Measurements from ENCODE around the gene CYP2C9. TPM values are rescaled to one million over a fixed set of nuclear protein-coding genes. Genes with fewer than 3 reads are reported as not detected.
A peak's percentile ranks its signal among the peaks of the same experiment; 100 is the strongest.
"Not testable (repeated sequence)": the region's sequence is repeated elsewhere in the genome, so short reads cannot be mapped to it uniquely, and the experiment has no call there.

The CYP2C9 gene
- not detected in 2 replicates for total RNA-seq (2014; rRNA removed; shearing (Covaris generic))

- H3K9me3 ChIP-seq (replicated peaks), result no peaks in the 10 kb centered on the region
- no peaks in the 10 kb centered on the region for H3K36me3 ChIP-seq
- no peak within 1 kb of the TSS for H3K4me3 ChIP-seq
- no peaks in the 10 kb centered on the region for H3K27me3 ChIP-seq (replicated peaks)
- no peaks in the 10 kb centered on the region for H3K4me1 ChIP-seq (replicated peaks)
- H3K27ac ChIP-seq, result no peak within 1 kb of the TSS
- no peak for DNase-seq (ENCODE audit: low read depth in 1 of 2, low spot score in 2 of 2)
Observed at GRCh38 chr10:94938383-94938782, at the start of gene CYP2C9. Gene CYP2C9, plus strand, starts transcription at chr10:94938658. Its CDS starts 25 bp downstream, at chr10:94938683.

GRCh38 chr10:94889123-94889522, 49.3 kb upstream of the CYP2C9 start:
- Histone ChIP-seq H3K27me3 (replicated peaks) (no peaks in the 10 kb centered on the region), H3K27ac (no peak overlapping the region), H3K9me3 (replicated peaks) (no peaks in the 10 kb centered on the region), H3K4me3 (no peak overlapping the region), H3K36me3 (no peaks in the 10 kb centered on the region), H3K4me1 (replicated peaks) (no peaks in the 10 kb centered on the region)
- no peak for DNase-seq (ENCODE audit: low read depth in 1 of 2, low spot score in 2 of 2)

GRCh38 chr10:94890264-94891022, 48.0 kb upstream of the CYP2C9 start:
- H3K4me3 ChIP-seq, result no peak overlapping the region
- DNase-seq (ENCODE audit: low read depth in 1 of 2, low spot score in 2 of 2), result no peak
- H3K36me3 ChIP-seq, result no peaks in the 10 kb centered on the region
- H3K4me1 ChIP-seq (replicated peaks), result no peaks in the 10 kb centered on the region
- H3K27ac ChIP-seq, result no peak overlapping the region
- H3K9me3 ChIP-seq (replicated peaks), result no peaks in the 10 kb centered on the region
- H3K27me3 ChIP-seq (replicated peaks), result no peaks in the 10 kb centered on the region

- not testable (repeated sequence) for H3K27ac ChIP-seq; H3K4me1 ChIP-seq (replicated peaks); H3K27me3 ChIP-seq (replicated peaks); DNase-seq (ENCODE audit: low read depth in 1 of 2, low spot score in 2 of 2); H3K9me3 ChIP-seq (replicated peaks); H3K4me3 ChIP-seq; H3K36me3 ChIP-seq
Observed at GRCh38 chr10:94898414-94898813, 40.0 kb upstream of the CYP2C9 start.

GRCh38 chr10:94902080-94902479, 36.4 kb upstream of the CYP2C9 start:
- H3K9me3 ChIP-seq (replicated peaks), result no peaks in the 10 kb centered on the region
- H3K4me3 ChIP-seq, result no peak overlapping the region
- no peaks in the 10 kb centered on the region for H3K27me3 ChIP-seq (replicated peaks)
- H3K27ac ChIP-seq, result no peak overlapping the region
- no peaks in the 10 kb centered on the region for H3K4me1 ChIP-seq (replicated peaks)
- DNase-seq (ENCODE audit: low read depth in 1 of 2, low spot score in 2 of 2), result no peak
- H3K36me3 ChIP-seq, result no peaks in the 10 kb centered on the region

GRCh38 chr10:94902570-94902969, 35.9 kb upstream of the CYP2C9 start:
- Histone ChIP-seq H3K4me1 (replicated peaks) (no peaks in the 10 kb centered on the region), H3K27ac (no peak overlapping the region), H3K9me3 (replicated peaks) (no peaks in the 10 kb centered on the region), H3K27me3 (replicated peaks) (no peaks in the 10 kb centered on the region), H3K4me3 (no peak overlapping the region), H3K36me3 (no peaks in the 10 kb centered on the region)
- DNase-seq (ENCODE audit: low read depth in 1 of 2, low spot score in 2 of 2), result no peak

GRCh38 chr10:94904506-94905148, 33.8 kb upstream of the CYP2C9 start:
- DNase-seq (ENCODE audit: low read depth in 1 of 2, low spot score in 2 of 2); H3K36me3 ChIP-seq; H3K4me1 ChIP-seq (replicated peaks); H3K9me3 ChIP-seq (replicated peaks); H3K27me3 ChIP-seq (replicated peaks); H3K27ac ChIP-seq; H3K4me3 ChIP-seq: not testable (repeated sequence)

GRCh38 chr10:94916423-94916822, 22.0 kb upstream of the CYP2C9 start:
- no peaks in the 10 kb centered on the region for H3K4me1 ChIP-seq (replicated peaks)
- no peaks in the 10 kb centered on the region for H3K36me3 ChIP-seq
- no peaks in the 10 kb centered on the region for H3K27me3 ChIP-seq (replicated peaks)

GRCh38 chr10:94936721-94937120, 1.7 kb upstream of the CYP2C9 start:
- Histone ChIP-seq H3K27me3 (replicated peaks) (no peaks in the 10 kb centered on the region), H3K36me3 (no peaks in the 10 kb centered on the region), H3K27ac (no peak overlapping the region), H3K9me3 (replicated peaks) (no peaks in the 10 kb centered on the region), H3K4me1 (replicated peaks) (no peaks in the 10 kb centered on the region), H3K4me3 (no peak overlapping the region)
- DNase-seq (ENCODE audit: low read depth in 1 of 2, low spot score in 2 of 2), result no peak

More at GRCh38 chr10:94916423-94916822, 22.0 kb upstream of the CYP2C9 start:
- Histone ChIP-seq H3K9me3 (replicated peaks) (no peaks in the 10 kb centered on the region), H3K27ac (no peak overlapping the region), H3K4me3 (no peak overlapping the region)
- DNase-seq (ENCODE audit: low read depth in 1 of 2, low spot score in 2 of 2), result no peak

- not testable (repeated sequence) for H3K4me1 ChIP-seq (replicated peaks); H3K4me3 ChIP-seq; DNase-seq (ENCODE audit: low read depth in 1 of 2, low spot score in 2 of 2); H3K36me3 ChIP-seq; H3K27ac ChIP-seq; H3K9me3 ChIP-seq (replicated peaks); H3K27me3 ChIP-seq (replicated peaks)
Observed at GRCh38 chr10:94943432-94944103, 5.1 kb downstream of the CYP2C9 start.

GRCh38 chr10:94946181-94946580, 7.7 kb downstream of the CYP2C9 start:
- H3K27ac ChIP-seq; H3K36me3 ChIP-seq; H3K9me3 ChIP-seq (replicated peaks); DNase-seq (ENCODE audit: low read depth in 1 of 2, low spot score in 2 of 2); H3K27me3 ChIP-seq (replicated peaks); H3K4me3 ChIP-seq; H3K4me1 ChIP-seq (replicated peaks): not testable (repeated sequence)

- H3K9me3 ChIP-seq (replicated peaks), result no peaks in the 10 kb centered on the region
- H3K27ac ChIP-seq, result no peak overlapping the region
- DNase-seq (ENCODE audit: low read depth in 1 of 2, low spot score in 2 of 2), result peak in 1 of 2 experiments; percentile 22
- no peak overlapping the region for H3K4me3 ChIP-seq
- H3K4me1 ChIP-seq (replicated peaks), result no peaks in the 10 kb centered on the region
- H3K36me3 ChIP-seq, result no peaks in the 10 kb centered on the region
- no peaks in the 10 kb centered on the region for H3K27me3 ChIP-seq (replicated peaks)
Observed at GRCh38 chr10:94963901-94964300, 25.4 kb downstream of the CYP2C9 start.

- no peak overlapping the region for H3K27ac ChIP-seq
- DNase-seq (ENCODE audit: low read depth in 1 of 2, low spot score in 2 of 2), result no peak
- H3K4me3 ChIP-seq, result no peak overlapping the region
- H3K4me1 ChIP-seq (replicated peaks), result no peaks in the 10 kb centered on the region
- no peaks in the 10 kb centered on the region for H3K36me3 ChIP-seq
- H3K27me3 ChIP-seq (replicated peaks), result no peaks in the 10 kb centered on the region
- H3K9me3 ChIP-seq (replicated peaks), result no peaks in the 10 kb centered on the region; the same call in 1 of the 2 replicates
Observed at GRCh38 chr10:94983555-94983954, 45.1 kb downstream of the CYP2C9 start.

GRCh38 chr10:94989192-94989591, 50.7 kb downstream of the CYP2C9 start:
- no peaks in the 10 kb centered on the region for H3K36me3 ChIP-seq
- H3K4me3 ChIP-seq, result no peak overlapping the region
- H3K27me3 ChIP-seq (replicated peaks), result no peaks in the 10 kb centered on the region
- no peak overlapping the region for H3K27ac ChIP-seq
- peaks cover 7% of the 10 kb centered on the region for H3K9me3 ChIP-seq (replicated peaks)
- H3K4me1 ChIP-seq (replicated peaks), result peaks cover 11% of the 10 kb centered on the region
- DNase-seq (ENCODE audit: low read depth in 1 of 2, low spot score in 2 of 2), result no peak

Measured in SJSA1 (cell line).